Measurements from ENCODE around the gene DLST.
"Not testable (repeated sequence)": the region's sequence is repeated elsewhere in the genome, so short reads cannot be mapped to it uniquely, and the experiment has no call there.

Gene DLST

GRCh38 chr14:74917646-74918081 is 35.9 kb downstream of the DLST start:
- no peak for DNase-seq (ENCODE audit: low read depth in 2 of 2)

GRCh38 chr14:74918380-74918779 is 36.7 kb downstream of the DLST start:
- DNase-seq (ENCODE audit: low read depth in 2 of 2), result no peak

- no peak for DNase-seq (ENCODE audit: low read depth in 2 of 2)
Observed at GRCh38 chr14:74919421-74920165, 37.9 kb downstream of the DLST start.

- no peak for DNase-seq (ENCODE audit: low read depth in 2 of 2)
Observed at GRCh38 chr14:74920281-74920680, 38.6 kb downstream of the DLST start.

GRCh38 chr14:74921053-74921620 is 39.4 kb downstream of the DLST start:
- DNase-seq (ENCODE audit: low read depth in 2 of 2), result no peak

- no peak for DNase-seq (ENCODE audit: low read depth in 2 of 2)
Observed at GRCh38 chr14:74921987-74922751, 40.5 kb downstream of the DLST start.

GRCh38 chr14:74922752-74923401 is 41.2 kb downstream of the DLST start, which contains the start of gene RPS6KL1:
RPS6KL1 (minus strand) TSS chr14:74923260; CDS start chr14:74921541, 1,719 bp downstream.
- DNase-seq (ENCODE audit: low read depth in 2 of 2), result peak in 1 of 2 experiments; percentile 20

- DNase-seq (ENCODE audit: low read depth in 2 of 2), result no peak
Observed at GRCh38 chr14:74924061-74924460, 42.3 kb downstream of the DLST start.

GRCh38 chr14:74927225-74927624 is 45.5 kb downstream of the DLST start:
- DNase-seq (ENCODE audit: low read depth in 2 of 2), result no peak

GRCh38 chr14:74929242-74929641 is 47.5 kb downstream of the DLST start:
- DNase-seq (ENCODE audit: low read depth in 2 of 2), result no peak

- not testable (repeated sequence) for DNase-seq (ENCODE audit: low read depth in 2 of 2)
Observed at GRCh38 chr14:74931744-74932143, 50.0 kb downstream of the DLST start.

- no peak for DNase-seq (ENCODE audit: low read depth in 2 of 2)
Observed at GRCh38 chr14:74932401-74932901, 50.7 kb downstream of the DLST start.

- not testable (repeated sequence) for DNase-seq (ENCODE audit: low read depth in 2 of 2)
Observed at GRCh38 chr14:74932936-74933335, 51.2 kb downstream of the DLST start.

GRCh38 chr14:74934041-74934440 is 52.3 kb downstream of the DLST start:
- no peak for DNase-seq (ENCODE audit: low read depth in 2 of 2)

GRCh38 chr14:74934476-74935359 is 53.0 kb downstream of the DLST start:
- no peak for DNase-seq (ENCODE audit: low read depth in 2 of 2)

GRCh38 chr14:74935360-74935680 is 53.6 kb downstream of the DLST start:
- no peak for DNase-seq (ENCODE audit: low read depth in 2 of 2)

- DNase-seq (ENCODE audit: low read depth in 2 of 2), result no peak
Observed at GRCh38 chr14:74936151-74936550, 54.4 kb downstream of the DLST start.

- DNase-seq (ENCODE audit: low read depth in 2 of 2), result no peak
Observed at GRCh38 chr14:74936731-74937130, 55.0 kb downstream of the DLST start.

- DNase-seq (ENCODE audit: low read depth in 2 of 2), result no peak
Observed at GRCh38 chr14:74937171-74937570, 55.5 kb downstream of the DLST start.

GRCh38 chr14:74938531-74939495 is 57.1 kb downstream of the DLST start:
- DNase-seq (ENCODE audit: low read depth in 2 of 2), result no peak
